Activated CD8-positive, alpha-beta memory T cell treated with anti-CD3 and anti-CD28 coated beads, Interleukin-2, amount 10 ng/mL, durations not matched to agents 7 days and 5 days (primary cell): ENCODE measurements around the gene IMMP2L. TPM values are rescaled to one million over a fixed set of nuclear protein-coding genes. Genes with fewer than 3 reads are reported as not detected.

Source experiments
- ATAC-seq: fragments of 150-1000 bp; cut with Tn5 transposase; one replicate; pipeline ENCODE4 v1.10.0; 2021; ENCODE audit warnings: moderate library complexity
- CTCF ChIA-PET: fragments of 350-600 bp; sonication (Branson Sonifier 250); formaldehyde crosslinking; loops from one replicate; lab custom pipeline; 2021; ENCODE audit warnings: antibody characterized with exemption; lab: Charles Lee
- DNase-seq: peaks from one replicate; pipeline ENCODE4 v3.0.0-alpha.2; 2020
- H3K27ac Mint-ChIP-seq: one replicate; pipeline ENCODE4 v1.8.0; 2021; ENCODE audit warnings: mild to moderate bottlenecking, mixed read lengths
- H3K27me3 Mint-ChIP-seq: one replicate; pipeline ENCODE4 v1.8.0; 2021; ENCODE audit warnings: mixed read lengths
- H3K36me3 Mint-ChIP-seq: one replicate; pipeline ENCODE4 v1.8.0; 2021; ENCODE audit warnings: mild to moderate bottlenecking, mixed read lengths
- H3K4me1 Mint-ChIP-seq: one replicate; pipeline ENCODE4 v1.8.0; 2021; ENCODE audit warnings: mixed read lengths
- H3K4me3 Mint-ChIP-seq: one replicate; pipeline ENCODE4 v1.8.0; 2021; ENCODE audit warnings: mild to moderate bottlenecking, moderate library complexity, mixed read lengths
- H3K9me3 Mint-ChIP-seq: one replicate; pipeline ENCODE4 v1.8.0; 2022; ENCODE audit warnings: low read depth, mixed read lengths
- total RNA-seq, 2 experiments: library from RNA; stranded (reverse); gene quantifications; one replicate each; pipeline ENCODE4 v1.2.3, GENCODE V29; 2021

The IMMP2L gene
- total RNA-seq, 2 experiments from 2014 or later, result 11.5 to 13.1 TPM

GRCh38 chr7:111011520-111011919, 550.8 kb downstream of the IMMP2L start:
- Mint-ChIP-seq H3K27me3 (no peaks in the 10 kb centered on the region), H3K27ac (peak overlapping the region; percentile 96), H3K4me1 (peaks cover 51% of the 10 kb centered on the region), H3K4me3 (peak overlapping the region; percentile 79), H3K36me3 (peaks cover 13% of the 10 kb centered on the region), H3K9me3 (no peaks in the 10 kb centered on the region)
- DNase-seq (peak; percentile 68), ATAC-seq (peak; percentile 59)
- CTCF ChIA-PET, result interaction anchor here (1.0 to 1.5 kb wide), 5 partner anchors 17 to 105 kb away, joined by 3 read pairs; no protein-coding TSS in a partner anchor

GRCh38 chr7:111010798-111011197, 551.5 kb downstream of the IMMP2L start:
- H3K27me3 Mint-ChIP-seq, result no peaks in the 10 kb centered on the region
- ATAC-seq (no peak), DNase-seq (no peak)
- H3K4me1 Mint-ChIP-seq, result peaks cover 48% of the 10 kb centered on the region
- peak overlapping the region; percentile 79 for H3K4me3 Mint-ChIP-seq
- H3K9me3 Mint-ChIP-seq, result no peaks in the 10 kb centered on the region
- peaks cover 13% of the 10 kb centered on the region for H3K36me3 Mint-ChIP-seq
- CTCF ChIA-PET, result interaction anchor here (1.0 to 1.5 kb wide), 3 partner anchors 14 to 72 kb away, joined by 3 read pairs; no protein-coding TSS in a partner anchor
- H3K27ac Mint-ChIP-seq, result peak overlapping the region; percentile 96

GRCh38 chr7:111009526-111010040, 552.7 kb downstream of the IMMP2L start:
- no peak for DNase-seq
- Mint-ChIP-seq H3K27me3 (no peaks in the 10 kb centered on the region), H3K36me3 (peaks cover 9% of the 10 kb centered on the region), H3K9me3 (no peaks in the 10 kb centered on the region), H3K4me1 (peaks cover 41% of the 10 kb centered on the region), H3K27ac (peak overlapping the region; percentile 96), H3K4me3 (peak overlapping the region; percentile 31)
- no peak for ATAC-seq
- CTCF ChIA-PET, result no interaction called here

GRCh38 chr7:111006691-111007090, 555.6 kb downstream of the IMMP2L start:
- no peak for ATAC-seq
- peaks cover 11% of the 10 kb centered on the region for H3K36me3 Mint-ChIP-seq
- CTCF ChIA-PET, result no interaction called here

GRCh38 chr7:111006040-111006439, 556.3 kb downstream of the IMMP2L start:
- H3K9me3 Mint-ChIP-seq, result no peaks in the 10 kb centered on the region
- CTCF ChIA-PET, result no interaction called here
- peaks cover 32% of the 10 kb centered on the region for H3K4me1 Mint-ChIP-seq
- H3K4me3 Mint-ChIP-seq, result no peak overlapping the region
- H3K27me3 Mint-ChIP-seq, result no peaks in the 10 kb centered on the region
- ATAC-seq, result no peak
- H3K36me3 Mint-ChIP-seq, result peaks cover 12% of the 10 kb centered on the region
- DNase-seq, result no peak
- no peak overlapping the region for H3K27ac Mint-ChIP-seq

More at GRCh38 chr7:111006691-111007090, 555.6 kb downstream of the IMMP2L start:
- H3K9me3 Mint-ChIP-seq, result no peaks in the 10 kb centered on the region
- H3K27ac Mint-ChIP-seq, result no peak overlapping the region
- H3K27me3 Mint-ChIP-seq, result no peaks in the 10 kb centered on the region
- DNase-seq, result no peak
- H3K4me3 Mint-ChIP-seq, result no peak overlapping the region
- peaks cover 39% of the 10 kb centered on the region for H3K4me1 Mint-ChIP-seq

- Mint-ChIP-seq H3K36me3 (peaks cover 10% of the 10 kb centered on the region), H3K27ac (no peak overlapping the region), H3K4me3 (no peak overlapping the region), H3K9me3 (no peaks in the 10 kb centered on the region), H3K27me3 (no peaks in the 10 kb centered on the region), H3K4me1 (peaks cover 26% of the 10 kb centered on the region)
- no peak for DNase-seq
- CTCF ChIA-PET, result interaction anchor here (1.4 kb wide), 1 partner anchor 10 kb away, joined by 3 read pairs; no protein-coding TSS in a partner anchor
- no peak for ATAC-seq
These were observed 556.8 kb downstream of the IMMP2L start for GRCh38 chr7:111005445-111005844.

GRCh38 chr7:111004310-111004901, 557.9 kb downstream of the IMMP2L start:
- Mint-ChIP-seq H3K4me1 (peaks cover 19% of the 10 kb centered on the region), H3K9me3 (no peaks in the 10 kb centered on the region), H3K4me3 (no peak overlapping the region), H3K27me3 (no peaks in the 10 kb centered on the region), H3K27ac (no peak overlapping the region), H3K36me3 (peaks cover 15% of the 10 kb centered on the region)
- ATAC-seq, result no peak
- CTCF ChIA-PET, result interaction anchor here (1.2 to 1.4 kb wide), 4 partner anchors 8 to 18 kb away, joined by 3 to 4 read pairs (median 3); no protein-coding TSS in a partner anchor
- DNase-seq, result no peak

GRCh38 chr7:111003883-111004282, 558.4 kb downstream of the IMMP2L start:
- H3K27ac Mint-ChIP-seq, result no peak overlapping the region
- H3K36me3 Mint-ChIP-seq, result peaks cover 19% of the 10 kb centered on the region
- H3K4me1 Mint-ChIP-seq, result peaks cover 19% of the 10 kb centered on the region
- no peak for DNase-seq
- CTCF ChIA-PET, result interaction anchor here (1.2 to 1.4 kb wide), 4 partner anchors 8 to 18 kb away, joined by 3 to 4 read pairs (median 3); no protein-coding TSS in a partner anchor
- H3K27me3 Mint-ChIP-seq, result no peaks in the 10 kb centered on the region
- ATAC-seq, result no peak
- peaks cover 2% of the 10 kb centered on the region for H3K9me3 Mint-ChIP-seq
- H3K4me3 Mint-ChIP-seq, result no peak overlapping the region

- DNase-seq, result no peak
- Mint-ChIP-seq H3K9me3 (peaks cover 1% of the 10 kb centered on the region), H3K27ac (peak overlapping the region; percentile 42), H3K27me3 (no peaks in the 10 kb centered on the region), H3K4me3 (no peak overlapping the region), H3K36me3 (peaks cover 15% of the 10 kb centered on the region), H3K4me1 (peaks cover 21% of the 10 kb centered on the region)
- CTCF ChIA-PET, result interaction anchor here (1.1 to 1.2 kb wide), 2 partner anchors 8 to 17 kb away, joined by 3 read pairs; no protein-coding TSS in a partner anchor
- peak; percentile 61 for ATAC-seq
These were observed 568.0 kb downstream of the IMMP2L start for GRCh38 chr7:110994028-110994967.

- ATAC-seq, result no peak
- Mint-ChIP-seq H3K9me3 (no peaks in the 10 kb centered on the region), H3K27me3 (no peaks in the 10 kb centered on the region), H3K4me1 (peaks cover 15% of the 10 kb centered on the region), H3K36me3 (peaks cover 11% of the 10 kb centered on the region), H3K4me3 (no peak overlapping the region), H3K27ac (no peak overlapping the region)
- CTCF ChIA-PET, result no interaction called here
- DNase-seq, result no peak
These were observed 573.3 kb downstream of the IMMP2L start for GRCh38 chr7:110988890-110989501.

GRCh38 chr7:110988348-110988747, 573.9 kb downstream of the IMMP2L start:
- no peak for ATAC-seq
- no peak overlapping the region for H3K27ac Mint-ChIP-seq
- H3K36me3 Mint-ChIP-seq, result peaks cover 9% of the 10 kb centered on the region
- no peaks in the 10 kb centered on the region for H3K27me3 Mint-ChIP-seq
- no peak for DNase-seq
- no peak overlapping the region for H3K4me3 Mint-ChIP-seq
- CTCF ChIA-PET, result no interaction called here
- peaks cover 10% of the 10 kb centered on the region for H3K4me1 Mint-ChIP-seq
- no peaks in the 10 kb centered on the region for H3K9me3 Mint-ChIP-seq

GRCh38 chr7:110987127-110987693, 575.1 kb downstream of the IMMP2L start:
- H3K27me3 Mint-ChIP-seq, result no peaks in the 10 kb centered on the region
- H3K27ac Mint-ChIP-seq, result no peak overlapping the region
- H3K4me3 Mint-ChIP-seq, result no peak overlapping the region
- ATAC-seq (no peak), DNase-seq (no peak)
- CTCF ChIA-PET, result interaction anchor here (1.7 kb wide), 1 partner anchor 8 kb away, joined by 3 read pairs; no protein-coding TSS in a partner anchor
- no peaks in the 10 kb centered on the region for H3K9me3 Mint-ChIP-seq
- peaks cover 5% of the 10 kb centered on the region for H3K4me1 Mint-ChIP-seq
- H3K36me3 Mint-ChIP-seq, result peaks cover 11% of the 10 kb centered on the region
